GM12874 (cell line): Measurements from ENCODE around the gene RNU4-1.

ENCODE experiments used
- TF ChIP-seq, protein P1 (sequence below): IDR thresholded peaks from 2 replicates; pipeline ENCODE4 v1.5.1; 2011; ENCODE audit warnings: low read depth, mild to moderate bottlenecking, control low read depth, low read length, moderate library complexity; ENCODE audit not compliant: insufficient read depth

The RNU4-1 gene

DNA sequence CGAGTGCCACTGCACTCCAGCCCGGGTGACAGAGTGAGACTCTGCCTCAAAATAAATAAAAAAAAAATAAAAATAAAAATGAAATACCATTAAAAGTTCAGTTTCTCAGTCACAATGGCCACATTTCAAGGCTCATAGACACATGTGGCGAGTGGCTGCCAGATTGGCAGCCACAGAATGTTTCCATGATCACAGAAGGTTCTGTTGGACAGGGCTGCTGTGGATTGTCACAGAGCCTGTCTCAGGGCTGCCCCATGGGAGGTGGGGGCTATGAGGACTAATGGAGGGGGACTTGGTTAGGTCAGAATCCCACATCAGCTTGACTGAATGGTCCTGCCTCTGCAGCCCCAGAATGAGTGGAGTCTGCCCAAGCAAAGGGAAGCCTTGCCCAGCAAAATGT is 38.4 kb upstream of the RNU4-1 start:
- TF ChIP-seq, protein P1, sequence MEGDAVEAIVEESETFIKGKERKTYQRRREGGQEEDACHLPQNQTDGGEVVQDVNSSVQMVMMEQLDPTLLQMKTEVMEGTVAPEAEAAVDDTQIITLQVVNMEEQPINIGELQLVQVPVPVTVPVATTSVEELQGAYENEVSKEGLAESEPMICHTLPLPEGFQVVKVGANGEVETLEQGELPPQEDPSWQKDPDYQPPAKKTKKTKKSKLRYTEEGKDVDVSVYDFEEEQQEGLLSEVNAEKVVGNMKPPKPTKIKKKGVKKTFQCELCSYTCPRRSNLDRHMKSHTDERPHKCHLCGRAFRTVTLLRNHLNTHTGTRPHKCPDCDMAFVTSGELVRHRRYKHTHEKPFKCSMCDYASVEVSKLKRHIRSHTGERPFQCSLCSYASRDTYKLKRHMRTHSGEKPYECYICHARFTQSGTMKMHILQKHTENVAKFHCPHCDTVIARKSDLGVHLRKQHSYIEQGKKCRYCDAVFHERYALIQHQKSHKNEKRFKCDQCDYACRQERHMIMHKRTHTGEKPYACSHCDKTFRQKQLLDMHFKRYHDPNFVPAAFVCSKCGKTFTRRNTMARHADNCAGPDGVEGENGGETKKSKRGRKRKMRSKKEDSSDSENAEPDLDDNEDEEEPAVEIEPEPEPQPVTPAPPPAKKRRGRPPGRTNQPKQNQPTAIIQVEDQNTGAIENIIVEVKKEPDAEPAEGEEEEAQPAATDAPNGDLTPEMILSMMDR: no peak

DNA sequence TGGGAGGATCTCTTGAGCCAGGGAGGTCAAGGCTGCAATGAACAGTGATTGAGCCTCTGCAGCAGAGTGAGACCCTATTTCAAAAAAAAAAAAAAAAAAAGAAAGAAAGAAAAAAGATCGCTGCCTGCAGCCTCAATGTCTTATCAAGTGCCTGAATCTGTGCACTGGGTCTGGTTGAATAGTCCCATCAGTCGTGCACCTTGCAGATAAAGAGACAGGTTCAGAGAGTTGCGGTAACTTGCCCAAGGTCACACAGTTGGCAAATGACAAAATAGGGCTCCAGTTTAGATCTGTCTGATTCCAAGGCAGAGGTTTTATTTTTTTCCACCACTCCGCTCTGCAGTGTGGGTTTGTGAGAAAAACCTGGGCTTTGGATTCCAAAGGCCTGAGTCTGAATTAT is 35.2 kb upstream of the RNU4-1 start:
- TF ChIP-seq, protein P1: no peak

- TF ChIP-seq, protein P1: no peak
Measured at GRCh38 chr12:120327593-120327992, 34.6 kb upstream of the RNU4-1 start, which contains the start of gene PLA2G1B. Gene PLA2G1B (minus strand): TSS chr12:120327779. CDS start chr12:120327753, 26 bp downstream.

- TF ChIP-seq, protein P1: no peak
Measured at GRCh38 chr12:120324841-120325417, 31.9 kb upstream of the RNU4-1 start.

- TF ChIP-seq, protein P1: no peak
Measured at GRCh38 chr12:120323772-120324171, 30.7 kb upstream of the RNU4-1 start.

DNA sequence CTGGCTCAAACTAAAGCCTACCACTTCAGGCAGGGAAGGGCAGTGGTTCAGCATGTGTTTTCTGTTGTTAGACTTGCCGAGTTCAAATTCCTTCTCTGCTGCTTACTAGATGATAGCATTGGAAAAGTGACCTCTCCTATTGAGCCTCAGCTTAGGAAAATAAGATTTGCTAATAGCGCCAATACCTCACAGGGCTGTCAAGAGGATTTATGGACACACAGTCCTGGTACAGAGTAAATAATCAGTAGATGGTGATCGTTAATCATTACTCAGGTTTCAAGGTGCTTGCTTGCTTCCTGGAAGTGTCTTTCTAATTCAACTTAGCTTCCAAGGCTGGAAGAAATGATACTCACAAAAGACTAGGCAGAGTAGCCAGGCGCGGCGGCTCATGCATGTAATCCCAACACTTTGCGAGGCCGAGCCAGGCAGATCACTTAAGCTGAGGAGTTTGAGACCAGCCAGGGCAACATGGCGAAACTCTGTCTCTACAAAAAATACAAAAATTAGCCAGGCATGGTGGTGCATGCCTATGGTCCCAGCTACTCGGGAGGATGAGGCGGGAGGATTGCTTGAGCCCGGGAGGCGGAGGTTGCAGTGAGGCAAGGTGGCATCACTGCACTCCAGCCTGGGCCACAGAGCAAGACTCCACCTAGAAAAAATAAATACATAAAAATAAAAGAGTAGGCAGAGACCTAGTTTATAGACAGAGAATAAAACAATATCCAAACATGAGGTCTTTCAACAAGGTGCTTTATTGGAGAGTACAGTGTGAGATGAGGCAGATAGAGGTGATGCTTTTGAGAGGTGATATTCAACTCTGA is 28.6 kb upstream of the RNU4-1 start:
- TF ChIP-seq, protein P1: no peak

- TF ChIP-seq, protein P1: peak; percentile 62
Measured at GRCh38 chr12:120317224-120318105, 24.4 kb upstream of the RNU4-1 start.
